HEK293T (cell line): ENCODE data around the gene FHL3.

Source experiments
- CTCF ChIA-PET: fragments of 350-600 bp; formaldehyde crosslinking; extraction: SDS; loops from one replicate; lab custom pipeline; 2021; ENCODE audit warnings: antibody characterized with exemption, inconsistent platforms; lab: Yijun Ruan, JAX
- POLR2A ChIA-PET: fragments of 350-600 bp; formaldehyde crosslinking; extraction: SDS; loops from one replicate; lab custom pipeline; 2020; ENCODE audit warnings: antibody characterized with exemption, inconsistent platforms; lab: Yijun Ruan, JAX
- DNase-seq: peaks from one replicate; pipeline ENCODE4 v3.0.0; 2012; ENCODE audit warnings: mixed read lengths; ENCODE audit errors: extremely low spot score
- ARNT ChIP-seq: fragments of 450-650 bp; IDR thresholded peaks from 2 replicates; pipeline ENCODE4 v1.6.1; 2017; ENCODE audit warnings: mild to moderate bottlenecking
- BHLHE40 ChIP-seq: fragments of 450-650 bp; IDR thresholded peaks from 2 replicates; pipeline ENCODE4 v1.6.1; 2016; ENCODE audit warnings: mild to moderate bottlenecking, moderate library complexity, borderline replicate concordance
- CTBP1 ChIP-seq: fragments of 450-650 bp; IDR thresholded peaks from 2 replicates; pipeline ENCODE4 v1.6.1; 2016; ENCODE audit warnings: borderline replicate concordance
- ELF4 ChIP-seq: fragments of 450-650 bp; IDR thresholded peaks from 2 replicates; pipeline ENCODE4 v1.6.1; 2017; ENCODE audit warnings: antibody characterized with exemption
- FOXA1 ChIP-seq: fragments of 450-650 bp; IDR thresholded peaks from 2 replicates; pipeline ENCODE4 v1.6.1; 2016; ENCODE audit warnings: mild to moderate bottlenecking
- FOXK2 ChIP-seq: fragments of 450-650 bp; IDR thresholded peaks from 2 replicates; pipeline ENCODE4 v1.6.1; 2016; ENCODE audit warnings: mild to moderate bottlenecking
- FOXM1 ChIP-seq: fragments of 450-650 bp; IDR thresholded peaks from 2 replicates; pipeline ENCODE4 v1.6.1; 2017; ENCODE audit warnings: mild to moderate bottlenecking, borderline replicate concordance
- HDGF ChIP-seq: fragments of 450-650 bp; IDR thresholded peaks from 2 replicates; pipeline ENCODE4 v1.6.1; 2017; ENCODE audit warnings: antibody characterized with exemption, borderline replicate concordance
- L3MBTL2 ChIP-seq: fragments of 450-650 bp; conservative IDR thresholded peaks from 2 replicates; pipeline ENCODE4 v1.6.1; 2016; ENCODE audit warnings: mild to moderate bottlenecking
- LEF1 ChIP-seq: fragments of 450-650 bp; IDR thresholded peaks from 2 replicates; pipeline ENCODE4 v1.6.1; 2017; ENCODE audit warnings: mild to moderate bottlenecking, borderline replicate concordance
- NFRKB ChIP-seq: fragments of 450-650 bp; IDR thresholded peaks from 2 replicates; pipeline ENCODE4 v1.6.1; 2016; ENCODE audit warnings: mild to moderate bottlenecking, moderate library complexity
- PKNOX1 ChIP-seq: fragments of 450-650 bp; IDR thresholded peaks from 2 replicates; pipeline ENCODE4 v1.6.1; 2016
- SP1 ChIP-seq: fragments of 450-650 bp; IDR thresholded peaks from 2 replicates; pipeline ENCODE4 v1.6.1; 2017
- SUZ12 ChIP-seq: fragments of 450-650 bp; IDR thresholded peaks from 2 replicates; pipeline ENCODE4 v1.6.1; 2016; ENCODE audit warnings: mild to moderate bottlenecking
- TARDBP ChIP-seq: fragments of 450-650 bp; IDR thresholded peaks from 2 replicates; pipeline ENCODE4 v1.6.1; 2016
- ZNF384 ChIP-seq: fragments of 450-650 bp; IDR thresholded peaks from 2 replicates; pipeline ENCODE4 v1.6.1; 2016

Gene FHL3

GRCh38 chr1:38046884-38047602 lies 41.7 kb upstream of the FHL3 start:
- DNase-seq, result peak; percentile 92
- TF ChIP-seq FOXM1, result no peak
- peak; percentile 55; the same call in 1 of the 2 replicates for TF ChIP-seq TARDBP
- TF ChIP-seq BHLHE40, result no peak
- no peak for TF ChIP-seq ARNT
- TF ChIP-seq PKNOX1, result peak; percentile 88
- TF ChIP-seq CTBP1, result peak; percentile 28; the same call in 1 of the 2 replicates
- peak; percentile 81 for TF ChIP-seq L3MBTL2
- TF ChIP-seq NFRKB, result no peak
- TF ChIP-seq HDGF, result no peak
- CTCF ChIA-PET, result interaction anchor here (1.1 to 1.2 kb wide), 2 partner anchors 9 to 24 kb away, joined by 3 to 4 read pairs; no protein-coding TSS in a partner anchor
- POLR2A ChIA-PET, result interaction anchor here (0.6 to 1.0 kb wide), 7 partner anchors 9 to 772 kb away, joined by 3 to 7 read pairs (median 3); partner anchors contain the start of gene MTF1

GRCh38 chr1:38046333-38046883 lies 41.1 kb upstream of the FHL3 start, which contains the start of gene POU3F1:
TSS of gene POU3F1 (minus strand) at chr1:38046793. CDS start at chr1:38046743, 50 bp downstream.
- ChIA-PET CTCF (interaction anchor here (1.2 kb wide), 1 partner anchor 25 kb away, joined by 4 read pairs; no protein-coding TSS in a partner anchor), POLR2A (interaction anchor here (0.6 to 1.0 kb wide), 6 partner anchors 9 to 772 kb away, joined by 3 to 7 read pairs (median 3); partner anchors contain the start of gene MTF1)
- TF ChIP-seq FOXA1 (no peak), PKNOX1 (no peak), LEF1 (no peak), TARDBP (no peak), SP1 (no peak), CTBP1 (no peak), ELF4 (no peak), ZNF384 (no peak), FOXK2 (no peak), NFRKB (no peak), FOXM1 (no peak), ARNT (no peak), BHLHE40 (no peak), SUZ12 (no peak), L3MBTL2 (no peak), HDGF (no peak)
- DNase-seq, result no peak

- POLR2A ChIA-PET, result interaction anchor here (1.0 kb wide), 1 partner anchor 173 kb away, joined by 3 read pairs; no protein-coding TSS in a partner anchor
Observed at GRCh38 chr1:38045401-38046332, 40.4 kb upstream of the FHL3 start.

GRCh38 chr1:38044221-38045215 lies 39.2 kb upstream of the FHL3 start:
- DNase-seq, result no peak
- ChIA-PET CTCF (no interaction called here), POLR2A (no interaction called here)
- no peak for TF ChIP-seq L3MBTL2
- TF ChIP-seq FOXK2, result no peak
- TF ChIP-seq TARDBP, result no peak
- TF ChIP-seq BHLHE40, result no peak
- no peak for TF ChIP-seq LEF1
- no peak for TF ChIP-seq NFRKB
- TF ChIP-seq ZNF384, result no peak
- no peak for TF ChIP-seq SUZ12
- no peak for TF ChIP-seq SP1
- no peak for TF ChIP-seq FOXA1
- TF ChIP-seq ARNT, result no peak
- TF ChIP-seq FOXM1, result no peak

More at GRCh38 chr1:38045401-38046332, 40.4 kb upstream of the FHL3 start:
- CTCF ChIA-PET, result interaction anchor here (1.2 kb wide), 1 partner anchor 26 kb away, joined by 4 read pairs; no protein-coding TSS in a partner anchor
- TF ChIP-seq LEF1 (no peak), ARNT (no peak), FOXK2 (no peak), NFRKB (no peak), PKNOX1 (no peak), L3MBTL2 (no peak), FOXM1 (no peak), ELF4 (no peak), SUZ12 (no peak), FOXA1 (no peak), TARDBP (no peak)
- no peak for DNase-seq
